GM18517 (cell line): ENCODE measurements around the gene TARBP1.
"Not testable (repeated sequence)": the region's sequence is repeated elsewhere in the genome, so short reads cannot be mapped to it uniquely, and the experiment has no call there.

ENCODE experiments used
- ATAC-seq: cut with Tn5 transposase; IDR thresholded peaks from one replicate; pipeline ENCODE4 v1.9.1; 2021; ENCODE audit warnings: mild to moderate bottlenecking, moderate library complexity; ENCODE audit not compliant: unreplicated experiment

Gene TARBP1

GRCh38 chr1:234504969-234505768 is 26.2 kb upstream of the TARBP1 start:
- no peak for ATAC-seq

- ATAC-seq: not testable (repeated sequence)
Measured at GRCh38 chr1:234504251-234504650, 25.3 kb upstream of the TARBP1 start.

DNA sequence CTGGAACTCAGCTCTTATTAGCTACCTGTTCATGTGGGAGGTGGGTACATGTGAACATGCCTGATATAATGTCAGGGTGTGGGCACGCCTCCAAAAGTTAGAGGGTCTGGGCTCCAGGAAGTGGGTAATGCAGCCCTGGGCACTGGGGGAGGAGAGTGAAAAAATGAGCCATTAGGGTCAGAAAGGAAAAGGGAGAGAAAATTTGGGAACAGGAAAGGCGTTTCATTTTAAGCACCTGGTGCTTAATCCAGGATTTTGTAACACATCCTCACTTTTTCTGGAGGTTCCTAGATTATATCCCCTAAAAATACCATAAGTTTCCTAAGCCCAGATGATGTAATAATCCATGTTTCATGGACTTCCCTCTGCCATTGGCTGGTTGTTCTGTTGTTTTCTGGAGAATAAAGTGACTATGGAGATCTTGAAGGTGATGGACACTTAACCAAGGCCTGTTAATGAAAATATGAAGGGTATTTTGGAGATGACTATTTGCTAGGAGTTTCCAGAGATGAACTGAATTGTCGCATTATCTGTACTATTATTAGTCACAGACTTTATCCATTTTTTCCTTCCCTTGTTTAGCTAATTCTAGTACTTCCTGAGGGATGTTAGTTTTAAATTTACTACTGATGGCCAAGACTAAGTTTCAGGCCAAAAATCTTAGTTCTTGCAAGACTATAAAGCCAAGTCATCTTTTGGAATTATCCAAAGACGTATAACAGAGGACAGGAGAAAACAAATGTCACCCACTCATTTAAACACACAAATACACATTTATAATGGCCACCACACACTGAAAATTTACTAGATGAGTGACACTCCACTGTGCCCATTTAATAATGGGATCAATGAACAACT is 24.4 kb upstream of the TARBP1 start:
- ATAC-seq: no peak

- no peak for ATAC-seq
Measured at GRCh38 chr1:234502785-234503184, 23.8 kb upstream of the TARBP1 start.

GRCh38 chr1:234500269-234500668 is 21.3 kb upstream of the TARBP1 start:
- ATAC-seq: no peak

- no peak for ATAC-seq
Measured at GRCh38 chr1:234499943-234500245, 20.9 kb upstream of the TARBP1 start.

GRCh38 chr1:234499119-234499942 is 20.4 kb upstream of the TARBP1 start:
- ATAC-seq: peak; percentile 44

DNA sequence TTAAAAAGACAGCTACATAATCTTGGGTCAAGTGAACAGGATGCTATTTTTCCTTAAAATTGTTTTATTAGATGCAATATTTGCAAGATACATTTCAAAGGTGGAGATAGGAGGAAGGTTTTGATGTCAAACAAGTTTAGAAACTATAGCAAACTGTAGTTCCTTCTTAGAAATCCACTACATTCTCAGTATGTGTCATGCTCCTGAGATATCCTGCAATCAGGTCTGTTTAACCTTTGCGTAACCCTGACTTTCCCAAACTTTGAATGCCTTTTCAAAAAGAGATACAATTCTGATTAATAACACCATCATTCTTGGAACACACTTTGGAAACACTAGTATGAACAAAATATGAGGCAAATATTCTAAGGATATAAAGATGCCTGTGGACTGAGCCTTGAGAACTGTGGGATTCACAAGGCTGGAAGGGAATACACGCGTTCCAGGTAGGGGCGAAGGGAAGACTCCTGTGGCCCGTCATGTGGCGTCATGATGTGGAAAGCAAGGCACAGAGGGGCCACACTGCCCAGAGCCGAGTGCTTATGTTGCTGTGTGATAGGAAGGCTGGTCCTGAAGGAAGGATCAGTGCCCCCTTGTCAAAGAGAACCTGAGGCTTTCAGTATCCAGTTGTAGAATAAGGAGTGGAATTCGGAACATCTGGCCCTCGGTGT is 19.6 kb upstream of the TARBP1 start:
- no peak for ATAC-seq

DNA sequence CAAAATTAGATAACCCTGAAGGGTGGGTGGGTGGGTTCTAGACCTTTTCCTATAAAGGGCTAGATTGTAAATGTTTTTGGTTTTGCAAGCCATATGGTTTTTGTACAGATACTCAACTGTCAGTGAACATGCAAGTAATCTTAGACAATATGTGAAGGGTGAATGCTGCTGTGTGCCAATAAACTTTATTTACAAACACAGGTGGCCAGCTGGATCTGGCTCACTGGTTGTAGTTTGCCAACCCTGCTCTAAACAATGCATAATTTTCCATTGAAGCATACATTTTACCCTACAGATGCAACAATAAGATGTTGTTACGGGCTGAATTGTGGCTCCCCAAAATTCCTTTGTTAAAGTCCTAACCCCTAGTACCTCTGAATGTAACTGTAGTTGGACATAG is 18.6 kb upstream of the TARBP1 start:
- no peak for ATAC-seq

GRCh38 chr1:234495231-234495990 is 16.4 kb upstream of the TARBP1 start:
- peak; percentile 77 for ATAC-seq

DNA sequence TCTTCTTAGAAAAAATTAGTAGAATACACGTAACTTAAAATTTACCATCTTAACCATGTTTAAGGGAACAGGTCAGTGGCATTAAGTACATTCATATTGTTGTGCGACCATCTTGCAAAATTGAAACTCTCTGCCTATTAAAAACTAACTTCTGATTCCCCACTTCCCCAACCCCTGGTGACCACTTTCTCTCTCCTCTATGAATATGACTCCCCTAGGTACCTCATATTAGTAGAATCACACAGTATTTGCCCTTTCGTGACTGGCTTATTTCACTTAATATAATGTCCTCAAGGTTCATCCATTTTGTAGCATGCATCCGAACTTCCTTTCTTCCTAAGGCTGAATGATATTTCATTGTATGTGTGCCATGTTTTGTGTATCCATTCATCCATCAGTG is 15.1 kb upstream of the TARBP1 start:
- no peak for ATAC-seq

- no peak for ATAC-seq
Measured at GRCh38 chr1:234490793-234491479, 12.0 kb upstream of the TARBP1 start.

DNA sequence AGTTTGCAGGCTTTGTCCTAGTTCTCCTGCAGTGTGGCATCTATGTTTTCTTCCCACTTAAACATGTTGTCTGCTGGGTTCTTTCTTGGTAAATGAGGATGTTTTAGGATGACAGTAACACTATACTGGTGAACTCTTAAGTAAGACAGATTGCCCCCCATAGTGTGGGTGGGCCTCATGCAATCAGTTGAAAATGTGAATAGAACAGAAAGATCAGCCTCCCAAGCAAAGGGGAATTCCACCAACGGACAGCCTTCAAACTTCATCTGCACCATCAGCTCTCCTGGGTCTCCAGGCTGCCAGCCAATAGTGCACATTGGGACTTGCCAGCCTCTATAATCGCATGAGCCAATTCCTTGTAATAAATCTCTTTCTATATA is 10.7 kb upstream of the TARBP1 start:
- ATAC-seq: no peak

- no peak for ATAC-seq
Measured at GRCh38 chr1:234489007-234489697, 10.2 kb upstream of the TARBP1 start.

- no peak for ATAC-seq
Measured at GRCh38 chr1:234488054-234489006, 9.4 kb upstream of the TARBP1 start.

GRCh38 chr1:234486858-234487840 is 8.2 kb upstream of the TARBP1 start:
- no peak for ATAC-seq
